HCT116 (cell line): ENCODE data around the gene SND1. TPM values are rescaled to one million over a fixed set of nuclear protein-coding genes. Genes with fewer than 3 reads are reported as not detected.

Experiments
- ATAC-seq: fragments of 200-7000 bp; cut with Tn5 transposase; 2 replicates; pipeline ENCODE4 v1.9.1; 2020; ENCODE audit warnings: mild to moderate bottlenecking, moderate library complexity
- BruUV-seq: library from RNA; stranded (reverse); fragments of 400-500 nt; replicated peaks from 2 replicates; lab custom pipeline; 2021; lab: Mats Ljungman, UMichigan
- CTCF ChIA-PET: fragments of 300-600 bp; sonication (Branson Sonifier 250); formaldehyde crosslinking; loops from one replicate; lab custom pipeline; 2021; ENCODE audit warnings: antibody characterized with exemption; lab: Charles Lee
- POLR2A ChIA-PET: fragments of 300-600, 350-600 bp; sonication (Branson Sonifier 250); formaldehyde crosslinking; loops from one replicate; lab custom pipeline; 2021; ENCODE audit warnings: antibody characterized with exemption; lab: Charles Lee
- RAD21 ChIA-PET, 2 experiments: fragments of 300-600 bp; sonication (Branson Sonifier 250); formaldehyde crosslinking; loops; one replicate each; lab custom pipeline; 2023; ENCODE audit warnings: low total read pairs in 2 of 2; ENCODE audit not compliant: uncharacterized antibody in 2 of 2, unreplicated experiment in 2 of 2, low non-redundant PET in 1 of 2; lab: Charles Lee
- DNase-seq: peaks from one replicate; pipeline ENCODE4 v3.0.0-alpha.2; 2010; ENCODE audit warnings: low read depth, low spot score
- H2AFZ ChIP-seq: fragments of 200-600 bp; shearing (Covaris generic), sonication (generic); 2 replicates; pipeline ENCODE4 v1.6.1; 2017; ENCODE audit warnings: low read depth, mixed run types, mixed read lengths, antibody characterized with exemption, low read length; ENCODE audit not compliant: poor library complexity, severe bottlenecking
- H3K27ac ChIP-seq: 2 replicates; pipeline ENCODE4 v1.5.1; 2012; ENCODE audit warnings: low read depth, low read length
- H3K27me3 ChIP-seq: fragments of 200-600 bp; sonication (generic); 2 replicates; pipeline ENCODE4 v1.6.1; 2016; ENCODE audit warnings: mixed run types, low read length, mixed read lengths; ENCODE audit not compliant: insufficient read depth
- H3K36me3 ChIP-seq, 2 experiments: fragments of 200-500 bp in 1 of 2; fragments of 200-600 bp in 1 of 2; sonication (Bioruptor generic) in 1 of 2; sonication (generic) in 1 of 2; 2 replicates each; pipeline versions ENCODE4 v1.5.1 to v1.6.1; 2014 to 2016; ENCODE audit warnings: low read length in 2 of 2, inconsistent platforms in 1 of 2, mixed read lengths in 1 of 2, mixed run types in 1 of 2; ENCODE audit not compliant: insufficient read depth in 2 of 2, control insufficient read depth in 1 of 2
- H3K4me1 ChIP-seq, 2 experiments: fragments of 200-600 bp in 1 of 2; sonication (generic) in 1 of 2; 2 replicates each; pipeline versions ENCODE4 v1.5.1 to v1.6.1; 2012 to 2017; ENCODE audit warnings: low read length in 2 of 2, inconsistent platforms in 1 of 2, mild to moderate bottlenecking in 1 of 2, mixed read lengths in 1 of 2, mixed run types in 1 of 2, moderate library complexity in 1 of 2; ENCODE audit not compliant: insufficient read depth in 2 of 2, control insufficient read depth in 1 of 2
- H3K4me2 ChIP-seq: fragments of 200-600 bp; sonication (generic); 2 replicates; pipeline ENCODE4 v1.6.1; 2017; ENCODE audit warnings: mixed run types, low read length, mixed read lengths
- H3K4me3 ChIP-seq, 2 experiments: fragments of 200-600 bp in 1 of 2; sonication (generic) in 1 of 2; replicated peaks in 1 of 2; 2 replicates each; pipeline ENCODE4 v1.5.1; 2011 to 2016; ENCODE audit warnings: low read length in 2 of 2, control low read depth in 1 of 2, low read depth in 1 of 2, mild to moderate bottlenecking in 1 of 2, mixed read lengths in 1 of 2, mixed run types in 1 of 2
- H3K79me2 ChIP-seq: fragments of 200-600 bp; sonication (generic); 2 replicates; pipeline ENCODE4 v1.6.1; 2017; ENCODE audit warnings: mild to moderate bottlenecking, mixed run types, low read length, moderate library complexity, mixed read lengths; ENCODE audit not compliant: insufficient read depth
- H3K9ac ChIP-seq: fragments of 200-600 bp; sonication (generic); 2 replicates; pipeline ENCODE4 v1.6.1; 2016; ENCODE audit warnings: low read length, mixed read lengths
- H3K9me2 ChIP-seq: fragments of 200-600 bp; sonication (generic), shearing (Covaris generic); 2 replicates; pipeline ENCODE4 v1.6.1; 2017; ENCODE audit warnings: mixed run types, mild to moderate bottlenecking, moderate library complexity; ENCODE audit not compliant: insufficient read depth
- H3K9me3 ChIP-seq, 2 experiments: fragments of 200-500 bp in 1 of 2; fragments of 200-600 bp in 1 of 2; sonication (Bioruptor generic) in 1 of 2; sonication (generic) in 1 of 2; 2 replicates each; pipeline ENCODE4 v1.6.1; 2014 to 2017; ENCODE audit warnings: low read length in 2 of 2, mixed read lengths in 2 of 2, inconsistent platforms in 1 of 2, low read depth in 1 of 2, mild to moderate bottlenecking in 1 of 2, mixed run types in 1 of 2, moderate library complexity in 1 of 2; ENCODE audit not compliant: control insufficient read depth in 1 of 2, insufficient read depth in 1 of 2
- H4K20me1 ChIP-seq: fragments of 200-600 bp; sonication (generic), shearing (Covaris generic); 2 replicates; pipeline ENCODE4 v1.6.1; 2017; ENCODE audit warnings: mixed run types, mild to moderate bottlenecking, moderate library complexity; ENCODE audit not compliant: insufficient read depth
- CBX3 ChIP-seq: IDR thresholded peaks from 2 replicates; pipeline ENCODE4 v1.6.1; 2012; ENCODE audit warnings: low read depth
- CEBPB ChIP-seq: IDR thresholded peaks from 2 replicates; pipeline ENCODE4 v1.6.1; 2012; ENCODE audit warnings: low read depth
- ELF1 ChIP-seq: IDR thresholded peaks from 2 replicates; pipeline ENCODE4 v1.6.1; 2012; ENCODE audit warnings: low read depth, borderline replicate concordance
- EZH2 ChIP-seq: fragments of 200-600 bp; sonication (generic); IDR thresholded peaks from 2 replicates; pipeline ENCODE4 v1.6.1; 2017; ENCODE audit warnings: antibody characterized with exemption, mixed run types
- JUND ChIP-seq: IDR thresholded peaks from 2 replicates; pipeline ENCODE4 v1.6.1; 2012
- POLR2A ChIP-seq: IDR thresholded peaks from 2 replicates; pipeline ENCODE4 v1.7.0; 2011; ENCODE audit warnings: borderline replicate concordance; ENCODE audit not compliant: insufficient read depth, insufficient read length; ENCODE audit errors: extremely low read depth
- POLR2AphosphoS5 ChIP-seq: IDR thresholded peaks from 2 replicates; pipeline ENCODE4 v1.6.1; 2011; ENCODE audit warnings: mild to moderate bottlenecking, low read depth, low read length, moderate library complexity
- RAD21 ChIP-seq: IDR thresholded peaks from 2 replicates; pipeline ENCODE4 v1.6.1; 2012; ENCODE audit warnings: low read depth, mild to moderate bottlenecking
- SP1 ChIP-seq: IDR thresholded peaks from 2 replicates; pipeline ENCODE4 v1.6.1; 2012; ENCODE audit warnings: low read depth
- YY1 ChIP-seq: IDR thresholded peaks from 2 replicates; pipeline ENCODE4 v1.6.1; 2011; ENCODE audit warnings: low read length, low read depth, moderate library complexity, mild to moderate bottlenecking; ENCODE audit not compliant: insufficient replicate concordance; ENCODE audit errors: extremely low read depth
- ZNF274 ChIP-seq: fragments of 200-500 bp; sonication (Bioruptor generic); IDR thresholded peaks from 2 replicates; pipeline ENCODE4 v1.6.1; 2014; ENCODE audit warnings: mild to moderate bottlenecking, low read depth, low read length, inconsistent platforms
- intact Hi-C: fragments of 100-400 bp; cut with micrococcal nuclease; formaldehyde crosslinking; loops from 2 replicates; pipeline ENCODE4 v1.10.0; 2022
- total RNA-seq: library from RNA; stranded (reverse); gene quantifications from one replicate; pipeline ENCODE4 v1.2.1, GENCODE V29; 2021; ENCODE audit not compliant: unreplicated experiment
- TF ChIP-seq, protein P1 (sequence below): IDR thresholded peaks from 2 replicates; pipeline ENCODE4 v1.6.1; 2012
- TF ChIP-seq, protein P2 (sequence below): IDR thresholded peaks from 2 replicates; pipeline ENCODE4 v1.6.1; 2012; ENCODE audit warnings: low read depth
- TF ChIP-seq, protein P3 (sequence below), 3 experiments: fragments of 200-600 bp in 1 of 3; sonication (generic) in 1 of 3; IDR thresholded peaks in 2 of 3; conservative IDR thresholded peaks in 1 of 3; 2 replicates each; pipeline ENCODE4 v1.5.1; 2012 to 2017; ENCODE audit warnings: low read depth in 2 of 3, low read length in 2 of 3, antibody characterized with exemption in 1 of 3, borderline replicate concordance in 1 of 3, control low read depth in 1 of 3, mild to moderate bottlenecking in 1 of 3, mixed read lengths in 1 of 3, mixed run types in 1 of 3, moderate library complexity in 1 of 3; ENCODE audit not compliant: insufficient read depth in 1 of 3

SND1 gene
- total RNA-seq, 1 experiment from 2014 or later, result 169 TPM

DNA sequence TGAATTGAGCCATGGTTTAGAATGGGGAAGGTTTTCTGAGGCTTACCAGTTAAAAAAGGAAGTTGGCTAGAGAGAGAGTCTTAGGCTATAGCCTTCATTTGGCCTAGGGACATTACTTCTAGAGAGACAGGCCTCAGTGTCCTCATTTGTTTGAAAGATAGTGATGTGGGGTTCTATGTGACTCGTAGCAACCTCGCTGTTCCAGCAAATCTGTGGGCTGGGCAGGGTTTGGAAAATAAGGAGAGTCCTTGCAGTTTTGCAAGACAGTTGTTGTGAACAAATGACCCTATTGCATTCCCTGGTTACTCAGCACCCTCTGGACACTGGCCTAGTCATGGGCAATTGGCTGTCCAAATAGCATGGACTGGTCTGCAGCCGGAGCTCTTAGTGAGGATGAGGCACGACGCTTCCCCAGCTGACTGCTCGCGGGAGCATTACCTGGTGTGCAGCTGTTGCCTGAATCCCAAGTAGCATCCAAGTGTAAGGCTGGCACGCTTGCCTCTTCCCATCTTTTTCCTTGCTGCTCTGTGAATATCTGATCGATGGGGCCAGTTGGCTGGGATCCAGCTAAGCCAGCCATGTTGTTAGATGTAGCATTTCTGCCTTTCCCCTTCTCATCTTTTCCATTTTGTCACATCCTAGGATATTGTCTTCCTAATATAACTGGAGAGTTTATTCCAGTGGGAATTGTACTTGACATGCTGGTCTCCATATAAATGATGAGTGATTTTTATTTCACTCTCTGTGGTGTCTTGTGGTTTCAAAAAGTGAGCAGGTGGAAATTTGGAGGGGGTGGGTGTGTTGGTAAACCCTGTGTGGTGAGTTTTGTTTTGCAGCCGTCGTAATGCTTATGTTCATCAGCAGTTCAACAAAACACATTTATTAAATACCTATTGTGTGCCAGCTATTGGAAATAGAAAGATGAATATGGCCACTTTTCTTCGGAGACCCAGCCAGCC is 99.8 kb downstream of the SND1 start:
- CTCF ChIA-PET, result no interaction called here
- H3K4me3 ChIP-seq, result no peak overlapping the region
- H3K27ac ChIP-seq, result no peak overlapping the region
- peaks cover 12% of the 10 kb centered on the region; the same call in 1 of the 2 replicates for H4K20me1 ChIP-seq
- H3K4me1 ChIP-seq, result no peaks in the 10 kb centered on the region
- no peak for TF ChIP-seq POLR2A
- no peak overlapping the region for H2AFZ ChIP-seq
- H3K27me3 ChIP-seq, result no peaks in the 10 kb centered on the region
- H3K4me2 ChIP-seq, result no peak overlapping the region
- POLR2A ChIA-PET, result no interaction called here
- RAD21 ChIA-PET, result no interaction called here
- BruUV-seq, result no TSS peak
- intact Hi-C loops, result no loop called here
- H3K9me3 ChIP-seq, result no peaks in the 10 kb centered on the region
- ATAC-seq (no peak), DNase-seq (no peak)
- no peaks in the 10 kb centered on the region for H3K9me2 ChIP-seq
- H3K79me2 ChIP-seq, result peaks cover 98% of the 10 kb centered on the region
- H3K36me3 ChIP-seq, result no peaks in the 10 kb centered on the region
- H3K9ac ChIP-seq, result no peak overlapping the region

DNA sequence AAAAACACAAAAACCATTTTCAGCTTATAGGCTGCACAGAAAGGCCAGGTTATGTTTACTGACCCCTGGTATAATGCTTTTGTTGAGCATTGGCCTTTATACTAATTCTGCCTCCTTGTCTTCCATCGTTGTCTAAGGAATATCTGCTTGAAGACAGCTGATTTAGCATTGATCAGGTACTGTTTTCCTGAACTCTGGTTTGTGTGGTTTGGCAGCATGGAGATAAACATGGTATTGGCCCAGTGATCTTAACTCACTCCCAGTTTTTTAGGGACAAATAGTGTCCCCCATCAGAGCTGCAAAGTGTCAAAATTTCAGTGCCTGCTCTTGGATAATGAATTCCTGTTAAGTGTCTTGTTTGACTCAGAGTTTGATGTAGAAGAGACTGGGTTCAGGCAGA is 100.8 kb downstream of the SND1 start:
- H3K79me2 ChIP-seq, result peaks cover 98% of the 10 kb centered on the region
- no peak overlapping the region for H3K4me3 ChIP-seq
- H4K20me1 ChIP-seq, result peaks cover 12% of the 10 kb centered on the region; the same call in 1 of the 2 replicates
- no peak for DNase-seq
- RAD21 ChIA-PET, result no interaction called here
- H3K9me2 ChIP-seq, result no peaks in the 10 kb centered on the region
- no peak overlapping the region for H3K4me2 ChIP-seq
- CTCF ChIA-PET, result no interaction called here
- H3K9ac ChIP-seq, result no peak overlapping the region
- H3K36me3 ChIP-seq, result no peaks in the 10 kb centered on the region
- no peak overlapping the region for H3K27ac ChIP-seq
- no peaks in the 10 kb centered on the region for H3K27me3 ChIP-seq
- no peak for ATAC-seq
- intact Hi-C loops, result no loop called here
- POLR2A ChIA-PET, result no interaction called here
- no peak overlapping the region for H2AFZ ChIP-seq
- no peaks in the 10 kb centered on the region for H3K9me3 ChIP-seq
- no TSS peak for BruUV-seq
- no peaks in the 10 kb centered on the region for H3K4me1 ChIP-seq
- TF ChIP-seq POLR2A, result no peak
- TF ChIP-seq, protein P1, sequence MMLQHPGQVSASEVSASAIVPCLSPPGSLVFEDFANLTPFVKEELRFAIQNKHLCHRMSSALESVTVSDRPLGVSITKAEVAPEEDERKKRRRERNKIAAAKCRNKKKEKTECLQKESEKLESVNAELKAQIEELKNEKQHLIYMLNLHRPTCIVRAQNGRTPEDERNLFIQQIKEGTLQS, result no peak
- no peak for TF ChIP-seq EZH2
- TF ChIP-seq JUND, result no peak
- TF ChIP-seq CBX3, result no peak
- no peak for TF ChIP-seq ZNF274
- no peak for TF ChIP-seq SP1
- TF ChIP-seq ELF1, result no peak
- no peak for TF ChIP-seq POLR2AphosphoS5
- TF ChIP-seq RAD21, result no peak
- TF ChIP-seq YY1, result no peak
- no peak for TF ChIP-seq CEBPB
- TF ChIP-seq, protein P2, sequence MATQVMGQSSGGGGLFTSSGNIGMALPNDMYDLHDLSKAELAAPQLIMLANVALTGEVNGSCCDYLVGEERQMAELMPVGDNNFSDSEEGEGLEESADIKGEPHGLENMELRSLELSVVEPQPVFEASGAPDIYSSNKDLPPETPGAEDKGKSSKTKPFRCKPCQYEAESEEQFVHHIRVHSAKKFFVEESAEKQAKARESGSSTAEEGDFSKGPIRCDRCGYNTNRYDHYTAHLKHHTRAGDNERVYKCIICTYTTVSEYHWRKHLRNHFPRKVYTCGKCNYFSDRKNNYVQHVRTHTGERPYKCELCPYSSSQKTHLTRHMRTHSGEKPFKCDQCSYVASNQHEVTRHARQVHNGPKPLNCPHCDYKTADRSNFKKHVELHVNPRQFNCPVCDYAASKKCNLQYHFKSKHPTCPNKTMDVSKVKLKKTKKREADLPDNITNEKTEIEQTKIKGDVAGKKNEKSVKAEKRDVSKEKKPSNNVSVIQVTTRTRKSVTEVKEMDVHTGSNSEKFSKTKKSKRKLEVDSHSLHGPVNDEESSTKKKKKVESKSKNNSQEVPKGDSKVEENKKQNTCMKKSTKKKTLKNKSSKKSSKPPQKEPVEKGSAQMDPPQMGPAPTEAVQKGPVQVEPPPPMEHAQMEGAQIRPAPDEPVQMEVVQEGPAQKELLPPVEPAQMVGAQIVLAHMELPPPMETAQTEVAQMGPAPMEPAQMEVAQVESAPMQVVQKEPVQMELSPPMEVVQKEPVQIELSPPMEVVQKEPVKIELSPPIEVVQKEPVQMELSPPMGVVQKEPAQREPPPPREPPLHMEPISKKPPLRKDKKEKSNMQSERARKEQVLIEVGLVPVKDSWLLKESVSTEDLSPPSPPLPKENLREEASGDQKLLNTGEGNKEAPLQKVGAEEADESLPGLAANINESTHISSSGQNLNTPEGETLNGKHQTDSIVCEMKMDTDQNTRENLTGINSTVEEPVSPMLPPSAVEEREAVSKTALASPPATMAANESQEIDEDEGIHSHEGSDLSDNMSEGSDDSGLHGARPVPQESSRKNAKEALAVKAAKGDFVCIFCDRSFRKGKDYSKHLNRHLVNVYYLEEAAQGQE, result no peak
- TF ChIP-seq, protein P3, sequence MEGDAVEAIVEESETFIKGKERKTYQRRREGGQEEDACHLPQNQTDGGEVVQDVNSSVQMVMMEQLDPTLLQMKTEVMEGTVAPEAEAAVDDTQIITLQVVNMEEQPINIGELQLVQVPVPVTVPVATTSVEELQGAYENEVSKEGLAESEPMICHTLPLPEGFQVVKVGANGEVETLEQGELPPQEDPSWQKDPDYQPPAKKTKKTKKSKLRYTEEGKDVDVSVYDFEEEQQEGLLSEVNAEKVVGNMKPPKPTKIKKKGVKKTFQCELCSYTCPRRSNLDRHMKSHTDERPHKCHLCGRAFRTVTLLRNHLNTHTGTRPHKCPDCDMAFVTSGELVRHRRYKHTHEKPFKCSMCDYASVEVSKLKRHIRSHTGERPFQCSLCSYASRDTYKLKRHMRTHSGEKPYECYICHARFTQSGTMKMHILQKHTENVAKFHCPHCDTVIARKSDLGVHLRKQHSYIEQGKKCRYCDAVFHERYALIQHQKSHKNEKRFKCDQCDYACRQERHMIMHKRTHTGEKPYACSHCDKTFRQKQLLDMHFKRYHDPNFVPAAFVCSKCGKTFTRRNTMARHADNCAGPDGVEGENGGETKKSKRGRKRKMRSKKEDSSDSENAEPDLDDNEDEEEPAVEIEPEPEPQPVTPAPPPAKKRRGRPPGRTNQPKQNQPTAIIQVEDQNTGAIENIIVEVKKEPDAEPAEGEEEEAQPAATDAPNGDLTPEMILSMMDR (IDR thresholded peaks at IDR 0.05 in 2 of 3, conservative IDR thresholded peaks at IDR 0.05 in 1 of 3; ENCODE audit: borderline replicate concordance in 1 of 3, insufficient read depth in 1 of 3, low read depth in 2 of 3, low read length in 2 of 3), result no peak
